GM12891 (cell line): Measurements from ENCODE around the gene TMEM178A.

Experiments
- PAX5 ChIP-seq: IDR thresholded peaks from 2 replicates; pipeline ENCODE4 v1.6.1; 2011; ENCODE audit warnings: low read length, moderate library complexity, mild to moderate bottlenecking; ENCODE audit not compliant: insufficient read depth, severe bottlenecking
- POLR2A ChIP-seq: IDR thresholded peaks from 2 replicates; pipeline ENCODE4 v1.6.1; 2011; ENCODE audit warnings: low read depth, low read length, control low read depth
- POLR2AphosphoS5 ChIP-seq: IDR thresholded peaks from 2 replicates; pipeline ENCODE4 v1.6.1; 2011; ENCODE audit warnings: low read depth, low read length, control low read depth
- TAF1 ChIP-seq: IDR thresholded peaks from 2 replicates; pipeline ENCODE4 v1.6.1; 2011; ENCODE audit warnings: low read depth, low read length, control low read depth

DNA sequence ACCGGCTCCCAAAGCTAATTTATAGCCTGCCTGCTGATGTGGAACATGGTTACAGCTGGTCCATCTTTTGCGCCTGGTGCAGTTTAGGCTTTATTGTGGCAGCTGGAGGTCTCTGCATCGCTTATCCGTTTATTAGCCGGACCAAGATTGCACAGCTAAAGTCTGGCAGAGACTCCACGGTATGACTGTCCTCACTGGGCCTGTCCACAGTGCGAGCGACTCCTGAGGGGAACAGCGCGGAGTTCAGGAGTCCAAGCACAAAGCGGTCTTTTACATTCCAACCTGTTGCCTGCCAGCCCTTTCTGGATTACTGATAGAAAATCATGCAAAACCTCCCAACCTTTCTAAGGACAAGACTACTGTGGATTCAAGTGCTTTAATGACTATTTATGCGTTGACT, 51.4 kb downstream of the TMEM178A start:
- no peak for TF ChIP-seq POLR2A
- no peak for TF ChIP-seq PAX5
- no peak for TF ChIP-seq POLR2AphosphoS5
- TF ChIP-seq TAF1, result no peak
